ENCODE measurements around the gene SLC29A4. TPM values are rescaled to one million over a fixed set of nuclear protein-coding genes. Genes with fewer than 3 reads are reported as not detected.

The SLC29A4 gene
- total RNA-seq, 1 experiment from 2014 or later: 8.9 TPM

- BruUV-seq (replicated peaks): no TSS peak
- CTCF ChIA-PET: no interaction called here
- H2AFZ ChIP-seq (ENCODE audit: low read length): no peak overlapping the region
Measured at GRCh38 chr7:5237286-5237685, 45.5 kb upstream of the SLC29A4 start.

GRCh38 chr7:5238500-5238899 is 44.2 kb upstream of the SLC29A4 start:
- ATAC-seq: no peak

More at GRCh38 chr7:5237286-5237685, 45.5 kb upstream of the SLC29A4 start:
- Histone ChIP-seq H3K4me2 (ENCODE audit: low read length) (no peak overlapping the region), H3F3A (ENCODE audit: low read length, unreplicated experiment) (no peaks in the 10 kb centered on the region), H3K79me2 (ENCODE audit: low read length) (no peaks in the 10 kb centered on the region), H3K27ac (ENCODE audit: low read length) (no peak overlapping the region), H3K9me2 (replicated peaks; ENCODE audit: low read length) (no peaks in the 10 kb centered on the region), H3K27me3 (ENCODE audit: low read length) (no peaks in the 10 kb centered on the region), H3K4me3 (ENCODE audit: low read length) (no peak overlapping the region), H3K9ac (ENCODE audit: low read length) (no peak overlapping the region), H3K4me1 (ENCODE audit: insufficient read depth, low read length) (peaks cover 9% of the 10 kb centered on the region), H4K20me1 (ENCODE audit: low read length) (no peaks in the 10 kb centered on the region), H3K9me3 (ENCODE audit: low read length) (no peaks in the 10 kb centered on the region), H3K36me3 (ENCODE audit: low read depth, low read length) (no peaks in the 10 kb centered on the region)
- POLR2A ChIA-PET (ENCODE audit: unreplicated experiment): no interaction called here
- intact Hi-C loops (cut with micrococcal nuclease): no loop called here
- no peak for TF ChIP-seq CTCF (conservative IDR thresholded peaks at IDR 0.05; ENCODE audit: low read depth, low read length)
- TF ChIP-seq EZH2phosphoT487 (IDR thresholded peaks at IDR 0.05; ENCODE audit: borderline replicate concordance, low read length): no peak
- TF ChIP-seq EZH2 (IDR thresholded peaks at IDR 0.05; ENCODE audit: low read length, unreplicated experiment): no peak
- no peak for ATAC-seq
- DNase-seq: no peak

More at GRCh38 chr7:5238500-5238899, 44.2 kb upstream of the SLC29A4 start:
- POLR2A ChIA-PET (ENCODE audit: unreplicated experiment): no interaction called here
- Histone ChIP-seq H3K27me3 (ENCODE audit: low read length) (no peaks in the 10 kb centered on the region), H3K27ac (ENCODE audit: low read length) (no peak overlapping the region), H4K20me1 (ENCODE audit: low read length) (no peaks in the 10 kb centered on the region), H3K4me2 (ENCODE audit: low read length) (no peak overlapping the region), H3K36me3 (ENCODE audit: low read depth, low read length) (no peaks in the 10 kb centered on the region), H3K9ac (ENCODE audit: low read length) (no peak overlapping the region), H3K4me1 (ENCODE audit: insufficient read depth, low read length) (peaks cover 9% of the 10 kb centered on the region), H2AFZ (ENCODE audit: low read length) (no peak overlapping the region), H3K79me2 (ENCODE audit: low read length) (no peaks in the 10 kb centered on the region), H3K4me3 (ENCODE audit: low read length) (no peak overlapping the region), H3K9me2 (replicated peaks; ENCODE audit: low read length) (no peaks in the 10 kb centered on the region), H3K9me3 (ENCODE audit: low read length) (no peaks in the 10 kb centered on the region), H3F3A (ENCODE audit: low read length, unreplicated experiment) (no peaks in the 10 kb centered on the region)
- DNase-seq: no peak
- TF ChIP-seq EZH2phosphoT487 (IDR thresholded peaks at IDR 0.05; ENCODE audit: borderline replicate concordance, low read length): no peak
- TF ChIP-seq EZH2 (IDR thresholded peaks at IDR 0.05; ENCODE audit: low read length, unreplicated experiment): no peak
- TF ChIP-seq CTCF (conservative IDR thresholded peaks at IDR 0.05; ENCODE audit: low read depth, low read length): no peak
- CTCF ChIA-PET: no interaction called here
- no TSS peak for BruUV-seq (replicated peaks)
- intact Hi-C loops (cut with micrococcal nuclease): no loop called here

All from PC-3 (cell line).